GM11168 (cell line): ENCODE data around the gene LRPPRC.

Experiments used
- in situ Hi-C: fragments of 300-500 bp; cut with MboI; formaldehyde crosslinking; loops from one replicate; pipeline ENCODE4 v1.12.0; 2022; ENCODE audit warnings: low sequenced_read_pairs; ENCODE audit not compliant: unreplicated experiment

LRPPRC gene

DNA sequence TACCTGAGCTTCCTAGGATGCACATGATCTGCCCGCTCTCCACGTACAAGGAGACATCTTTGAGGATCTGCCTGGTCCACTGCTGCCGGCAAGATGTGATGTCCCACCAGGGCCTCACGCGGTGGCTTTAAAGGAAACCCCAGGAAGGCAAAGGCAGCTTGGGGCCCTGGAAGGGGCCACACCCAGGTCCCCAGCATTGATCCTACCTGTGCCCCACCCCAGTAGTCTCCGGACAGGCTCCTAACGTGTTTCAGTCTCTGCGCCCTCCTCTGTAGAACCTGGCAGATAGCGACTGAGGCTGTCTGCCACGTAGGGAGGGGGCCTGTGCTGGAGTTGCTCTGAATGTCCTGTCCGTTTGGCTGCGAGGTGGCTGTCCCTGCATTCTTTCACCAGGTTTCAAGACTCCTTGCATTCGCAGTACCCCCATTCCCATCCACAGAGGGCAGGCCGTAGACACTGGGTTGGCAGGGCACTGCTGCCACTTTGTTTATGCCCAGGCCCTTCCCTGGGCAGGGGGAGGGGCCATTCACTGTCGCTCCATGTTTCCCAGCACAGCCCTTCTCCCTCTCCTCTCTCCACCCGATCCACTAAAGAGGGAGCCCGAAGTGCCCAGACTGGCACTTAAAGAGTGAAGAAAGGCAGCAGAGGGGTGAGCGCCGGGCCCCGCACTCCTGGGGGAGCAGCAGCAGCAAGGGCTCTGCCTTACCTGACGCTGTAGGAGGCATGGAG is 157.8 kb downstream of the LRPPRC start:
- in situ Hi-C loops: no loop called here

DNA sequence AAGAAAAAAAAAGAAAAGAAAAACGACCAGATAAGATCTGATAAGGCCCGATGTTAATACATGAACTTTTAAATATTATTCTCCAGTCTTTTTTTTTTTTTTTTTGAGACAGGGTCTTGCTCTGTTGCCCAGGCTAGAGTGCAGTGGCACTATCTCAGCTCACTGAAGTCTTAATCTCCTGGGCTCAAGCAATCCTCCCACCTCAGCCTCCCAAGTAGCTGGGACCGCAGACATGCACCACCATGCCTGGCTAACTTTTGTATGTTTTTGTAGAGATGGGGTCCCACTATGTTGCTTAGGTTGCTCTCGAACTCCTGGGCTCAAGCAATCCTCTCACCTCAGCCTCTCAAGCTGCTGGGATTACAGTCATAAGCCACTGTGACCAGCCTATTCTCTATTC is 158.8 kb downstream of the LRPPRC start:
- in situ Hi-C loops: no loop called here
